Activated naive CD8-positive, alpha-beta T cell (primary cell): ENCODE measurements around the gene GREM2.

ENCODE experiments used
- H3K27ac Mint-ChIP-seq: one replicate; pipeline ENCODE4 v1.8.0; 2021; ENCODE audit warnings: mixed read lengths
- H3K27me3 Mint-ChIP-seq: one replicate; pipeline ENCODE4 v1.8.0; 2021; ENCODE audit warnings: mixed read lengths
- H3K36me3 Mint-ChIP-seq: one replicate; pipeline ENCODE4 v1.8.0; 2021; ENCODE audit warnings: mixed read lengths
- H3K4me1 Mint-ChIP-seq: one replicate; pipeline ENCODE4 v1.8.0; 2021; ENCODE audit warnings: low read depth, mixed read lengths
- H3K4me3 Mint-ChIP-seq: one replicate; pipeline ENCODE4 v1.8.0; 2021; ENCODE audit warnings: mild to moderate bottlenecking, mixed read lengths
- H3K9me3 Mint-ChIP-seq: one replicate; pipeline ENCODE4 v1.8.0; 2021; ENCODE audit warnings: low read depth, mixed read lengths

GREM2 gene

GRCh38 chr1:240553351-240553750 lies 58.6 kb downstream of the GREM2 start:
- peaks cover 3% of the 10 kb centered on the region for H3K4me1 Mint-ChIP-seq
- H3K4me3 Mint-ChIP-seq, result no peak overlapping the region
- H3K27ac Mint-ChIP-seq, result no peak overlapping the region
- H3K36me3 Mint-ChIP-seq, result peaks cover 3% of the 10 kb centered on the region
- H3K9me3 Mint-ChIP-seq, result peaks cover 2% of the 10 kb centered on the region
- peaks cover 2% of the 10 kb centered on the region for H3K27me3 Mint-ChIP-seq

- no peaks in the 10 kb centered on the region for H3K9me3 Mint-ChIP-seq
- no peaks in the 10 kb centered on the region for H3K27me3 Mint-ChIP-seq
- no peak overlapping the region for H3K27ac Mint-ChIP-seq
- H3K4me3 Mint-ChIP-seq, result no peak overlapping the region
- H3K36me3 Mint-ChIP-seq, result no peaks in the 10 kb centered on the region
- H3K4me1 Mint-ChIP-seq, result peaks cover 11% of the 10 kb centered on the region
Measured at GRCh38 chr1:240539769-240540414, 72.1 kb downstream of the GREM2 start.

DNA sequence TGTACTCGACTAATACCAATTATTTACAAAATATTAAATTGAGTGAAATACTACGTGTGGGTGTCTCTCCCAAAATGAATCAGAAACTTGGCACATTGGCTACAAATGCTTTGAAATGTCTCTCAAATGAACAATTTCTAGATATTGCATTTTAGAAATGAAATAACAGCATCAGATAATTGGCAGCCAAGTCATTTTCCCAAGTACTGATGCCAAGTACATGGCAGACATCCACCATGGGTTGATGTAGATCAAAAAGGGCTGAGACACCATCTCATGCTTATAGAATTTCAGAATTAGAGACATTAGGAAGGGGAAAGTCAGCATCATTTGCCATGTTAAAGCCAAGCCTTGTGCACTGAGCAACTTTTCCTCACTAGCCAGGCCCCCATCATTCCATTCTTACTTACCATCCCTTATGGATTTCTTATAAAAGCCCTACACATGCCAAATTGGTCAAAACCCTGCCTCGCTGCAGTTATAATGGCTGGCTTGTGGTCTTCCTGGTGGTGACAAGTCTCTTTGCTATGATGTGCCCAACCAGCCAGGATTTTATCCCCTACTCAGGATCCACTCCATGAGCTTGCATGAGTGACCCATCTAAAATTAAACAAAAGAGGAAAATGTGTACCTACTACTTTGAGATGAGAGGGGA lies 73.1 kb downstream of the GREM2 start:
- H3K4me1 Mint-ChIP-seq, result peaks cover 11% of the 10 kb centered on the region
- no peak overlapping the region for H3K4me3 Mint-ChIP-seq
- H3K9me3 Mint-ChIP-seq, result no peaks in the 10 kb centered on the region
- peaks cover 1% of the 10 kb centered on the region for H3K27me3 Mint-ChIP-seq
- no peak overlapping the region for H3K27ac Mint-ChIP-seq
- H3K36me3 Mint-ChIP-seq, result no peaks in the 10 kb centered on the region

DNA sequence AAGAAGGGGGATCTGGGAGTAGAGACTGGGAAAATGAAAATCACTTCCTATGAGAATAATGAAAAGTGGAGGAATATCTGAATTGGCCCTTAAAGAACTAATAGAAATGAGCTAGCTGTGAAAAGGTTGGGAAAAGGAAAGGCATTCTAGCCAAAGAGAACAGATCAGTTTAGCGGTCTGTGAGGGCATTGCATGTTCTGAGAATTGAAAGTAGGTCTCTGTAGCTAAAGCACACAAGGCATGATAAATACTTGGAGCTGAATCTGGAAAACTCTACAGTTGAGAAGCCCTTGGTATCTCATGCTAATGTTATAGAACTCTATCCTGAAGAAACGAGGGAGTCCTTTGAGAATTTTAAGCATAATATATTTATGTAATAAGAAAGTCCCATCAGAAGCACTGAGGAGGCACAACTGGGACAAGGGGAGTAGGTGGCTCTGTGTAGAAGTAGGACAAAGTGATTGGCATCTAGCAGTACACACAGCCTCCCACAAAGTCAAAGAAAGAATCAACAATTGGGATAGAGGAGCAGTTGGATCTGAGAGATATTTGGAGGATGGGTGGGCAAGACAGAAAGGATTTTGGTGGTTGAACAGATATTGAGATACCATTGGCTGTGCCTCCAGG lies 78.7 kb downstream of the GREM2 start:
- Mint-ChIP-seq H3K36me3 (no peaks in the 10 kb centered on the region), H3K27ac (no peak overlapping the region)

DNA sequence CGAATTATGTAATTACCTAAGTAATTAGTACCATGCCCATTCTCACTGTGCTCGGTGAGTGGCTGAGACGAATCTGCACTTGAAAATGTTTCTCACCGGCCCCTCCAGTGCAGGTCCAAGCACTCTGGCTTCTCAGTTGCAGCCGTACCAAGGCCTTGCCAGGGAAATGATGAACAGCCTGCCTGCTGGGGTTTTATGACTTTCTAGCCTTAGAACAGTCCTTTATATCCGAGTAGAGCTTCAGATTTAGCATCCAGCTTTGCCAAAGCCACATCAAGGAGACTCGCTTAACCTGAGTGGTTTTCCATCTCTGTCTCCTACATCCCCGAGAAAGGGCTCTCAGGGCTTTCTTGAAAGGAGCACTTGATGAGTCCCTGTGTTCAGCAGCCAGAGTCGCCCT lies 83.4 kb downstream of the GREM2 start:
- Mint-ChIP-seq H3K27ac (no peak overlapping the region), H3K9me3 (no peaks in the 10 kb centered on the region), H3K27me3 (no peaks in the 10 kb centered on the region), H3K4me1 (no peaks in the 10 kb centered on the region), H3K4me3 (no peak overlapping the region), H3K36me3 (no peaks in the 10 kb centered on the region)

More for the DNA sequence above, 78.7 kb downstream of the GREM2 start:
- H3K9me3 Mint-ChIP-seq, result no peaks in the 10 kb centered on the region
- peaks cover 2% of the 10 kb centered on the region for H3K27me3 Mint-ChIP-seq
- H3K4me3 Mint-ChIP-seq, result no peak overlapping the region
- H3K4me1 Mint-ChIP-seq, result no peaks in the 10 kb centered on the region

DNA sequence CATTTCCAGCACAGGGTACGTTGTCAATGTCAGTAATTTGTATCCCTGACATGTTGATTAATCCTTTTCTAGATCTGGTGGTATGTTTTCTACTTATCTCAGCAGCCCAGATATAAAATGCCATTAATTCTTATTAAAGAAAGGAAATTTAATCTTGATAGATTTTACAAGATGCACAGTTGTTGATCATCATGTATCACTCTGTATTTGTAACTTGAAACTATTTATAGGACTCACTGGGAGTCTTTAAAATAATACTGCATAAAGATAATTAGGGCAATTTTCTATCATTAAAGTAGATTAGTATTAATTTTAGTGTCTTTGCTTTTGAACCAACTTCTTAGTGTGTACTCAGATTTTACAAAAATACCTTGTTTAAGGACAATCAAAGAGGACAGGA lies 84.9 kb downstream of the GREM2 start:
- Mint-ChIP-seq H3K27ac (no peak overlapping the region), H3K36me3 (no peaks in the 10 kb centered on the region), H3K9me3 (no peaks in the 10 kb centered on the region), H3K4me3 (no peak overlapping the region), H3K27me3 (no peaks in the 10 kb centered on the region), H3K4me1 (no peaks in the 10 kb centered on the region)

GRCh38 chr1:240526312-240526711 lies 85.6 kb downstream of the GREM2 start:
- no peaks in the 10 kb centered on the region for H3K9me3 Mint-ChIP-seq
- H3K27me3 Mint-ChIP-seq, result no peaks in the 10 kb centered on the region
- H3K27ac Mint-ChIP-seq, result no peak overlapping the region
- no peaks in the 10 kb centered on the region for H3K36me3 Mint-ChIP-seq
- H3K4me3 Mint-ChIP-seq, result no peak overlapping the region
- H3K4me1 Mint-ChIP-seq, result no peaks in the 10 kb centered on the region

- H3K9me3 Mint-ChIP-seq, result no peaks in the 10 kb centered on the region
- H3K36me3 Mint-ChIP-seq, result no peaks in the 10 kb centered on the region
- H3K27ac Mint-ChIP-seq, result no peak overlapping the region
- H3K4me1 Mint-ChIP-seq, result no peaks in the 10 kb centered on the region
- H3K27me3 Mint-ChIP-seq, result no peaks in the 10 kb centered on the region
- no peak overlapping the region for H3K4me3 Mint-ChIP-seq
Measured at GRCh38 chr1:240524356-240525069, 87.4 kb downstream of the GREM2 start.

- H3K9me3 Mint-ChIP-seq, result no peaks in the 10 kb centered on the region
- H3K4me3 Mint-ChIP-seq, result no peak overlapping the region
- no peaks in the 10 kb centered on the region for H3K27me3 Mint-ChIP-seq
- no peaks in the 10 kb centered on the region for H3K4me1 Mint-ChIP-seq
- H3K27ac Mint-ChIP-seq, result no peak overlapping the region
- H3K36me3 Mint-ChIP-seq, result no peaks in the 10 kb centered on the region
Measured at GRCh38 chr1:240522122-240522822, 89.7 kb downstream of the GREM2 start.

DNA sequence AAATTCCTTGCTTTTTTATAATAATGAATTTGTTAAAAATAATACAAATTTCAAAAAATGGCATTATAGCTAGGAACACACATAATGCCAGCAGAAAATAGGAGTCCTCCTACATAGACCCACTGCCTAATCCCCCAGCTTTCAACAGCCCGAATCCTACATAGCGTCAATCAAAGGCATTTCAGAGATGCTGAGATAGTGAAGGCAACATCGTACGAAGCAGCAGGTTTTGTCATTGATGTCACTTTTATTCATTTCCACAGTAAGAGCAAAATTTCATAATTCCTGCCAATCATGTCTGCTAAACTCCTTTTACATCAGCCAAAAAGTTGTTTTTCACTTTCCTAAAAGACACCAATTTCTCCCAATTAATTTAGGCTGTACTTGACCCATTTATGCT lies 94.1 kb downstream of the GREM2 start:
- no peak overlapping the region for H3K27ac Mint-ChIP-seq
- H3K4me1 Mint-ChIP-seq, result no peaks in the 10 kb centered on the region
- H3K27me3 Mint-ChIP-seq, result no peaks in the 10 kb centered on the region
- no peaks in the 10 kb centered on the region for H3K36me3 Mint-ChIP-seq
- H3K9me3 Mint-ChIP-seq, result no peaks in the 10 kb centered on the region
- no peak overlapping the region for H3K4me3 Mint-ChIP-seq

- Mint-ChIP-seq H3K9me3 (no peaks in the 10 kb centered on the region), H3K4me1 (no peaks in the 10 kb centered on the region), H3K4me3 (no peak overlapping the region), H3K36me3 (no peaks in the 10 kb centered on the region), H3K27ac (no peak overlapping the region), H3K27me3 (no peaks in the 10 kb centered on the region)
Measured at GRCh38 chr1:240516069-240516468, 95.9 kb downstream of the GREM2 start.

DNA sequence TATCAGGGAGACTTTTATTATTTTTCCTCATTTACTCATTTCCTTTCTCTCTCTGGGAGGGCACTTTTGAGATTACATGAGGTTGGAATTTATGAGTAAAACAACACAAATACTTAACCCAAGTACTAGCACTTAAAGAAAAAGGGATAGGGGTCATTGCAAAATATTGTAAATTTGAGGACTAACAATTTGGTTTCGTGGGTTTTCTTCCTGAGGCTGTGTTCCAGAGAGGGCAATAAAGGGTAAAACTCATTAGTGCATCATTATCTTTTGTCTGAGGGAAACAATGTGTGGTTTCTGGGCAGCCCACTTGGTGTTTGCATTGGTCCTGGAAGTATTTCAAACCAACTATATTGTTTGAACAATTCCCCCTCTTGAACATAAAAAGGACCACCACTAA lies 96.5 kb downstream of the GREM2 start:
- Mint-ChIP-seq H3K4me3 (no peak overlapping the region), H3K4me1 (no peaks in the 10 kb centered on the region), H3K27me3 (no peaks in the 10 kb centered on the region), H3K9me3 (no peaks in the 10 kb centered on the region), H3K27ac (no peak overlapping the region), H3K36me3 (no peaks in the 10 kb centered on the region)

- Mint-ChIP-seq H3K27me3 (peaks cover 2% of the 10 kb centered on the region), H3K4me3 (no peak overlapping the region), H3K4me1 (no peaks in the 10 kb centered on the region), H3K9me3 (no peaks in the 10 kb centered on the region), H3K27ac (no peak overlapping the region), H3K36me3 (no peaks in the 10 kb centered on the region)
Measured at GRCh38 chr1:240511789-240512188, 100.2 kb downstream of the GREM2 start.

GRCh38 chr1:240508950-240509349 lies 103.0 kb downstream of the GREM2 start:
- Mint-ChIP-seq H3K4me3 (no peak overlapping the region), H3K36me3 (no peaks in the 10 kb centered on the region), H3K9me3 (no peaks in the 10 kb centered on the region), H3K4me1 (no peaks in the 10 kb centered on the region), H3K27ac (no peak overlapping the region), H3K27me3 (peaks cover 4% of the 10 kb centered on the region)

GRCh38 chr1:240508201-240508600 lies 103.8 kb downstream of the GREM2 start:
- H3K4me3 Mint-ChIP-seq, result no peak overlapping the region
- H3K9me3 Mint-ChIP-seq, result no peaks in the 10 kb centered on the region
- peaks cover 4% of the 10 kb centered on the region for H3K27me3 Mint-ChIP-seq
- H3K36me3 Mint-ChIP-seq, result no peaks in the 10 kb centered on the region
- no peak overlapping the region for H3K27ac Mint-ChIP-seq
- H3K4me1 Mint-ChIP-seq, result no peaks in the 10 kb centered on the region
